Thymus (tissue), 11 donors: ENCODE measurements around the gene MAJIN. TPM values are rescaled to one million over a fixed set of nuclear protein-coding genes. Genes with fewer than 3 reads are reported as not detected.
A peak's percentile ranks its signal among the peaks of the same experiment; 100 is the strongest.

ENCODE experiments used
- DNase-seq, 9 donors: peaks; one replicate each; pipeline ENCODE4 v3.0.0-alpha.2; 2013; ENCODE audit warnings: low spot score in 9 of 9, low read depth in 6 of 9, missing footprints in 1 of 9
- H3K27ac ChIP-seq, 2 donors: one replicate each; pipeline ENCODE4 v1.5.1; 2013; ENCODE audit warnings: control low read depth in 1 of 2, low read depth in 1 of 2, low read length in 1 of 2, mild to moderate bottlenecking in 1 of 2, moderate library complexity in 1 of 2
- H3K27me3 ChIP-seq, 2 donors: one replicate each; pipeline ENCODE4 v1.5.1; 2013; ENCODE audit warnings: low read length in 1 of 2; ENCODE audit not compliant: control insufficient read depth in 2 of 2, insufficient read depth in 1 of 2
- H3K36me3 ChIP-seq, 2 donors: one replicate each; pipeline ENCODE4 v1.5.1; 2013; ENCODE audit warnings: low read length in 1 of 2, mild to moderate bottlenecking in 1 of 2, moderate library complexity in 1 of 2; ENCODE audit not compliant: control insufficient read depth in 2 of 2, insufficient read depth in 2 of 2
- H3K4me1 ChIP-seq, 2 donors: one replicate each; pipeline ENCODE4 v1.5.1; 2013; ENCODE audit warnings: low read length in 2 of 2; ENCODE audit not compliant: control insufficient read depth in 2 of 2, insufficient read depth in 2 of 2
- H3K4me3 ChIP-seq, 2 donors: one replicate each; pipeline ENCODE4 v1.5.1; 2013; ENCODE audit warnings: low read length in 2 of 2, control low read depth in 1 of 2, mild to moderate bottlenecking in 1 of 2
- H3K9me3 ChIP-seq, 2 donors: one replicate each; pipeline ENCODE4 v1.5.1; 2013; ENCODE audit warnings: low read length in 1 of 2, mild to moderate bottlenecking in 1 of 2; ENCODE audit not compliant: control insufficient read depth in 2 of 2, insufficient read depth in 1 of 2
- WGBS: extraction: QIAGEN DNeasy Blood & Tissue Kit; methylation state at CpG from one replicate; pipeline ENCODE4 v1.1.7; 2013; 5-methylcytosine and 5-hydroxymethylcytosine counted together
- polyA plus RNA-seq: library from polyadenylated mRNA; stranded (reverse); fragments of 200-250 nt; gene quantifications from one replicate; pipeline ENCODE4 v1.2.3, GENCODE V29; 2013
- total RNA-seq: library from RNA; stranded (reverse); fragments of 120-200 nt; gene quantifications from one replicate; pipeline ENCODE4 v1.2.4, GENCODE V29; 2013
- donor health status: healthy.

Gene MAJIN
- total and polyA plus RNA-seq, 2 donors = 0.14 to 0.50 TPM

- Histone ChIP-seq H3K36me3 (peaks cover 27 to 40% of the 10 kb centered on the region in 2 donors), H3K27me3 (peaks cover 0 to 9% of the 10 kb centered on the region in 2 donors), H3K9me3 (no peaks in the 10 kb centered on the region), H3K4me1 (peaks cover 2 to 8% of the 10 kb centered on the region in 2 donors), H3K4me3 (no peak overlapping the region), H3K27ac (no peak overlapping the region)
- DNase-seq = no peak
- 97% methylated on average over 7 of the region's 7 CpGs for WGBS
Measured at GRCh38 chr11:64929625-64930024, 42.3 kb downstream of the MAJIN start.

- Histone ChIP-seq H3K4me1 (peaks cover 3 to 13% of the 10 kb centered on the region in 2 donors), H3K36me3 (peaks cover 27 to 38% of the 10 kb centered on the region in 2 donors), H3K9me3 (no peaks in the 10 kb centered on the region), H3K27ac (no peak overlapping the region), H3K27me3 (peaks cover 0 to 9% of the 10 kb centered on the region in 2 donors), H3K4me3 (no peak overlapping the region)
- 96% methylated on average over 2 of the region's 2 CpGs for WGBS
- no peak for DNase-seq
Measured at GRCh38 chr11:64928957-64929356, 43.0 kb downstream of the MAJIN start.

- peaks cover 8 to 18% of the 10 kb centered on the region in 2 donors for H3K4me1 ChIP-seq
- no peak overlapping the region for H3K4me3 ChIP-seq
- 86% methylated on average over 22 of the region's 22 CpGs for WGBS
- peaks cover 14 to 26% of the 10 kb centered on the region in 2 donors for H3K36me3 ChIP-seq
- no peak overlapping the region for H3K27ac ChIP-seq
- H3K27me3 ChIP-seq = peaks cover 0 to 9% of the 10 kb centered on the region in 2 donors
- no peak for DNase-seq
- H3K9me3 ChIP-seq = no peaks in the 10 kb centered on the region
Measured at GRCh38 chr11:64926689-64927088, 45.2 kb downstream of the MAJIN start.

DNA sequence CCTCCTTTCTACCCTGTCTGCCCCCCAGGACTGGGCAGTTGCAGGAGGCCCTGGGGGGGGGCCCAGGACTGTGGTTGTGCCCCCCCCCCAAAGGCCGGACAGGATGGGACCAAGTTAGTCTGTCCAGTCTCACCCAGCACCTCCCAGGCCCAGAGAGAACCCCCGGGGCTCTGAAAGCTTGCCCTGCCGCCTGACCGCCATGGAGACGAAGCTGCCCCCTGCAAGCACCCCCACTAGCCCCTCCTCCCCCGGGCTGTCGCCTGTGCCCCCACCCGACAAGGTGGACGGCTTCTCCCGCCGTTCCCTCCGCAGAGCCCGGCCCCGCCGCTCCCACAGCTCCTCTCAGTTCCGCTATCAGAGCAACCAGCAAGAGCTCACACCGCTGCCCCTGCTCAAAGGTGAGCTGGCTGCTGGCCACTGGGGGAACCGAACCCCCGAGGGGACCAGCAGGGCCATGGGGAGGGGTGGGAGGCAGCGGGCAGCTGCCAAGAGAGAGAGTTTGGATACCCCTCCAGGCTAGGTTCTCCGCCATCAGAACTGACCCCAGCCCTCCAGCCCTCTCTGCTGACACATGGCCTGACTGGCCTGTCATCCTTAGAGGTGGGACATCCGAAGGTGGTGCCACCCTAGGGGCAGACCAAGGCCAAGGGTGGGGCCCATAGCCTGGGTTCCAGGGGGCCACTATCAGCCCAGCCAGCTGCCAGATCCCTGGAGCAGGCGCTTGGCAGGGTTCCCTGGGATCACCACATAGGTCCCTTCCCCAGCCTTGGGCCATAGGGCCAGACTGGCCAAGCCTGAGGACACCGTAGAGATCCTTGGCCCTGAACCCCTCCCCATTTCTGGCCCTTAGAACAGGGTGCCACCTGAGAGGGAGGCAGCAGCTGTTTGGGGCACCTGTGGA, 46.1 kb downstream of the MAJIN start:
- Histone ChIP-seq H3K27ac (no peak overlapping the region), H3K36me3 (peaks cover 7 to 19% of the 10 kb centered on the region in 2 donors), H3K27me3 (peaks cover 0 to 9% of the 10 kb centered on the region in 2 donors), H3K4me3 (peak overlapping the region in 1 of 2 donors; percentile 59), H3K9me3 (no peaks in the 10 kb centered on the region), H3K4me1 (peaks cover 8 to 18% of the 10 kb centered on the region in 2 donors)
- 90% methylated on average over 24 of the region's 24 CpGs for WGBS
- DNase-seq = no peak

- peaks cover 0 to 11% of the 10 kb centered on the region in 2 donors for H3K36me3 ChIP-seq
- H3K27me3 ChIP-seq = peaks cover 0 to 9% of the 10 kb centered on the region in 2 donors
- H3K9me3 ChIP-seq = no peaks in the 10 kb centered on the region
- 3% methylated on average over 24 of the region's 24 CpGs for WGBS
- no peak for DNase-seq
- H3K4me3 ChIP-seq = peak overlapping the region; percentile 59 to 88
- H3K27ac ChIP-seq = no peak overlapping the region
- H3K4me1 ChIP-seq = peaks cover 8 to 18% of the 10 kb centered on the region in 2 donors
Measured at GRCh38 chr11:64924910-64925284, 47.0 kb downstream of the MAJIN start.

- Histone ChIP-seq H3K27me3 (peaks cover 0 to 9% of the 10 kb centered on the region in 2 donors), H3K36me3 (peaks cover 0 to 11% of the 10 kb centered on the region in 2 donors), H3K4me1 (peaks cover 8 to 20% of the 10 kb centered on the region in 2 donors), H3K9me3 (no peaks in the 10 kb centered on the region), H3K27ac (peak within 1 kb of the TSS; percentile 48 to 84), H3K4me3 (peak within 1 kb of the TSS; percentile 59 to 88)
- DNase-seq = peak; percentile 68 to 95 (median 88)
- WGBS = 3% methylated on average over 47 of the region's 47 CpGs
Measured at GRCh38 chr11:64923944-64924909, 47.7 kb downstream of the MAJIN start, which contains the start of gene PPP2R5B. TSS of gene PPP2R5B (plus strand) at chr11:64924689. CDS start at chr11:64925735, 1,046 bp downstream.

GRCh38 chr11:64923151-64923661, 48.7 kb downstream of the MAJIN start:
- WGBS = 98% methylated on average over 11 of the region's 11 CpGs
- H3K4me3 ChIP-seq = no peak overlapping the region
- H3K27me3 ChIP-seq = peaks cover 0 to 9% of the 10 kb centered on the region in 2 donors
- H3K36me3 ChIP-seq = peaks cover 0 to 8% of the 10 kb centered on the region in 2 donors
- no peaks in the 10 kb centered on the region for H3K9me3 ChIP-seq
- DNase-seq = no peak
- no peak overlapping the region for H3K27ac ChIP-seq
- H3K4me1 ChIP-seq = peaks cover 9 to 30% of the 10 kb centered on the region in 2 donors

DNA sequence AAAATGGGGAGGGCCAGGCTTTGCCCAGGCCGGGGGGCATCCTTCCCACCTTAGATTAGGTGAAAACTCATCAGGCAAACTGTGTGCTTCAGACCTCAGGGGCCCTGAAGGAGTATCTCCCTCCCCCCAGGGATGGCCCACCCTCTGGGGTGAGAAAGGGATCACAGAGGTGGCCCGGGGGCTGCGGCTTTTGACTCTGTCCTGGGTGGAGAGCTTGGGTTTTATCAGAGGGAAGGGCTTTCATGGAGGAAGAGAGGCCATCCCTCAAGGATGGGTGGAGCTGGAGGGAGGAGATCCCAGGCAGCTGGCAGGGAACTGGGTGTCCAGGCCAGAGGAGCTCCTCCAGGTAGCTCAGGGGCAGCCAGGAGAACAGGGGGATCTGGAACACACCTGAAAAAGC, 50.5 kb downstream of the MAJIN start:
- Histone ChIP-seq H3K27ac (no peak overlapping the region), H3K36me3 (peaks cover 0 to 3% of the 10 kb centered on the region in 2 donors), H3K27me3 (peaks cover 0 to 9% of the 10 kb centered on the region in 2 donors), H3K9me3 (peaks cover 0 to 6% of the 10 kb centered on the region in 2 donors), H3K4me3 (no peak overlapping the region), H3K4me1 (peaks cover 15 to 42% of the 10 kb centered on the region in 2 donors)
- WGBS = 65% methylated on average over 3 of the region's 3 CpGs
- no peak for DNase-seq
